HG03439 (cell line): ENCODE results near the gene GNA12.

Source experiments
- ATAC-seq: cut with Tn5 transposase; IDR thresholded peaks from one replicate; pipeline ENCODE4 v1.9.1; 2021; ENCODE audit warnings: mild to moderate bottlenecking, moderate library complexity; ENCODE audit not compliant: unreplicated experiment

GNA12 gene

GRCh38 chr7:2805213-2805944 is 38.7 kb downstream of the GNA12 start:
- no peak for ATAC-seq

GRCh38 chr7:2804227-2804763 is 39.8 kb downstream of the GNA12 start:
- ATAC-seq: no peak

GRCh38 chr7:2803755-2804154 is 40.4 kb downstream of the GNA12 start:
- no peak for ATAC-seq

- ATAC-seq: no peak
Measured at GRCh38 chr7:2803342-2803692, 40.8 kb downstream of the GNA12 start.

GRCh38 chr7:2802504-2803341 is 41.4 kb downstream of the GNA12 start:
- ATAC-seq: no peak

- no peak for ATAC-seq
Measured at GRCh38 chr7:2802101-2802500, 42.0 kb downstream of the GNA12 start.

- ATAC-seq: no peak
Measured at GRCh38 chr7:2800931-2801688, 43.0 kb downstream of the GNA12 start.

GRCh38 chr7:2800220-2800930 is 43.7 kb downstream of the GNA12 start:
- no peak for ATAC-seq

- no peak for ATAC-seq
Measured at GRCh38 chr7:2799253-2799652, 44.9 kb downstream of the GNA12 start.

- ATAC-seq: no peak
Measured at GRCh38 chr7:2798669-2799068, 45.4 kb downstream of the GNA12 start.

- ATAC-seq: no peak
Measured at GRCh38 chr7:2796358-2797352, 47.5 kb downstream of the GNA12 start.

GRCh38 chr7:2795906-2796305 is 48.2 kb downstream of the GNA12 start:
- ATAC-seq: no peak

- no peak for ATAC-seq
Measured at GRCh38 chr7:2794836-2795636, 49.1 kb downstream of the GNA12 start.

- no peak for ATAC-seq
Measured at GRCh38 chr7:2792856-2793487, 51.1 kb downstream of the GNA12 start.

GRCh38 chr7:2792235-2792634 is 51.9 kb downstream of the GNA12 start:
- ATAC-seq: no peak

- no peak for ATAC-seq
Measured at GRCh38 chr7:2791390-2791789, 52.7 kb downstream of the GNA12 start.

- no peak for ATAC-seq
Measured at GRCh38 chr7:2787251-2787951, 56.7 kb downstream of the GNA12 start.
